Uterus (tissue), 2 donors: Measurements from ENCODE around the gene MAPK10.

Experiments
- POLR2A ChIP-seq, 2 donors: fragments of 450-650 bp; IDR thresholded peaks; one replicate each; pipeline ENCODE4 v1.6.1; 2016; ENCODE audit warnings: antibody characterized with exemption in 2 of 2, mild to moderate bottlenecking in 1 of 2, moderate library complexity in 1 of 2
- TF ChIP-seq, protein P1 (sequence below), 4 experiments: fragments of 200-600 bp in 2 of 4; fragments of 450-650 bp in 2 of 4; sonication (generic) in 2 of 4; IDR thresholded peaks; one replicate each; pipeline ENCODE4 v1.5.1; 2016 to 2019; ENCODE audit warnings: antibody characterized with exemption in 4 of 4, mild to moderate bottlenecking in 2 of 4, moderate library complexity in 1 of 4

DNA sequence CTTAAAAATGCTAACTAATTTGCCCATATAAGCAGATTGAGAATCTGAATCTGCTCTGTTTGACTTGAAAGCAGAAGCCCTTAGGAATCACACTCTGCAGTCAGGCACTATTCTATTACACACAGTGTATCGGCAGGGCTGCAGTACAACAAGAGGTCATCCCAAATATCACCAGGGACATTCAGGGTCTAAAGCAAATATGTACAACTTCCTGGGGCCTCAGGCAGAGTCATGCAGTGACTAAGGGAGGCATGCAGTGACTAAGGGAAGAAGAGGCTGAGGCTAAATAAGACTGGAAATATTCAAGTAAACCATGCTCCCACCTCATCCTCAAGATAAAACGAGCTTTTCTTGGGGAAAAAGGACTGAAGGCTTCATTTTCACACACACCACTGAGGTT is 20.9 kb downstream of the MAPK10 start:
- TF ChIP-seq, protein P1, sequence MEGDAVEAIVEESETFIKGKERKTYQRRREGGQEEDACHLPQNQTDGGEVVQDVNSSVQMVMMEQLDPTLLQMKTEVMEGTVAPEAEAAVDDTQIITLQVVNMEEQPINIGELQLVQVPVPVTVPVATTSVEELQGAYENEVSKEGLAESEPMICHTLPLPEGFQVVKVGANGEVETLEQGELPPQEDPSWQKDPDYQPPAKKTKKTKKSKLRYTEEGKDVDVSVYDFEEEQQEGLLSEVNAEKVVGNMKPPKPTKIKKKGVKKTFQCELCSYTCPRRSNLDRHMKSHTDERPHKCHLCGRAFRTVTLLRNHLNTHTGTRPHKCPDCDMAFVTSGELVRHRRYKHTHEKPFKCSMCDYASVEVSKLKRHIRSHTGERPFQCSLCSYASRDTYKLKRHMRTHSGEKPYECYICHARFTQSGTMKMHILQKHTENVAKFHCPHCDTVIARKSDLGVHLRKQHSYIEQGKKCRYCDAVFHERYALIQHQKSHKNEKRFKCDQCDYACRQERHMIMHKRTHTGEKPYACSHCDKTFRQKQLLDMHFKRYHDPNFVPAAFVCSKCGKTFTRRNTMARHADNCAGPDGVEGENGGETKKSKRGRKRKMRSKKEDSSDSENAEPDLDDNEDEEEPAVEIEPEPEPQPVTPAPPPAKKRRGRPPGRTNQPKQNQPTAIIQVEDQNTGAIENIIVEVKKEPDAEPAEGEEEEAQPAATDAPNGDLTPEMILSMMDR (IDR thresholded peaks at IDR 0.05), result no peak
- no peak for TF ChIP-seq POLR2A (IDR thresholded peaks at IDR 0.05)
